Measurements from ENCODE around the gene ROMO1.
"Not testable (repeated sequence)": the region's sequence is repeated elsewhere in the genome, so short reads cannot be mapped to it uniquely, and the experiment has no call there.

ROMO1 gene

GRCh38 chr20:35731862-35732643, 32.8 kb downstream of the ROMO1 start:
- no peak for DNase-seq

- no peak for DNase-seq
These were observed 33.4 kb downstream of the ROMO1 start for GRCh38 chr20:35732644-35732982.

- no peak for DNase-seq
These were observed 35.2 kb downstream of the ROMO1 start for GRCh38 chr20:35734374-35734773.

- DNase-seq, result no peak
These were observed 35.8 kb downstream of the ROMO1 start for GRCh38 chr20:35734777-35735649.

GRCh38 chr20:35735826-35736470, 36.7 kb downstream of the ROMO1 start:
- no peak for DNase-seq

GRCh38 chr20:35737865-35738333, 38.7 kb downstream of the ROMO1 start:
- DNase-seq, result no peak

GRCh38 chr20:35738410-35739179, 39.4 kb downstream of the ROMO1 start:
- DNase-seq, result no peak

GRCh38 chr20:35739294-35740163, 40.3 kb downstream of the ROMO1 start:
- DNase-seq, result no peak

- DNase-seq, result peak; percentile 100
These were observed 42.9 kb downstream of the ROMO1 start, which contains the start of gene RBM39 for GRCh38 chr20:35741892-35742740. Gene RBM39 (minus strand): TSS chr20:35742260. CDS start chr20:35740874, 1,386 bp downstream.

GRCh38 chr20:35742741-35743523, 43.7 kb downstream of the ROMO1 start:
- DNase-seq, result no peak

GRCh38 chr20:35743693-35744491, 44.7 kb downstream of the ROMO1 start:
- DNase-seq, result no peak

GRCh38 chr20:35744492-35744841, 45.3 kb downstream of the ROMO1 start:
- DNase-seq, result not testable (repeated sequence)
